ENCODE measurements around the gene PZP. TPM values are rescaled to one million over a fixed set of nuclear protein-coding genes. Genes with fewer than 3 reads are reported as not detected.
A peak's percentile ranks its signal among the peaks of the same experiment; 100 is the strongest.

Gene PZP
- total RNA-seq, 1 donor from 2014 or later: not detected

DNA sequence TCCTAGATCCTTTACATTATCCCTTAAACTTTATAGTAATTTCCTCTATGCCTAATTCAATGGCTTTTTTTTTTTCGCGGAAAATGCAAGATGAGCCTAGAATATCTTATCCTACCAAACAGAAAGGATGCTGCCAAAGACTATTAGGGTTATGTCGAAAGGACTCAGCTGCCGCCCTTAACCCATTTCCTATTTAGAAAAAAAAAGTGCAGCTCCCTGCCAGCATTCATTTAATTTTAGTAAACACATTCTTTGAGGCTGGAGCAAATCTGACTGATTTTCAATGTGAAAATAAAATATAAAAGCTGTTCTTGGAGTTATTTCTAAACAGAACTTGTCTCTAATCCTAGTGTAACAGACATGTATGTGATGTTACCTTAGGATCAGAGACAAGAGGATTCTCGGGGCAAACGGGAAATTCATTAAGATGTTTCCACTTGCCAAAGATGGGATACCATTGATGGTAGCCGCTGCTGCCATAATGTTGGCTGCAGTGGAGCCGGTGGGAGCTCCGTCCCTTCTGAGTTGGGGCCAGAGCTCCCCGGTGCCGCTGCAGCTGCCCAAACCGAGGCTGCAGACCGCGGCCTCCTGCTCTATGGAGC, 84.3 kb downstream of the PZP start:
- no peak for DNase-seq

DNA sequence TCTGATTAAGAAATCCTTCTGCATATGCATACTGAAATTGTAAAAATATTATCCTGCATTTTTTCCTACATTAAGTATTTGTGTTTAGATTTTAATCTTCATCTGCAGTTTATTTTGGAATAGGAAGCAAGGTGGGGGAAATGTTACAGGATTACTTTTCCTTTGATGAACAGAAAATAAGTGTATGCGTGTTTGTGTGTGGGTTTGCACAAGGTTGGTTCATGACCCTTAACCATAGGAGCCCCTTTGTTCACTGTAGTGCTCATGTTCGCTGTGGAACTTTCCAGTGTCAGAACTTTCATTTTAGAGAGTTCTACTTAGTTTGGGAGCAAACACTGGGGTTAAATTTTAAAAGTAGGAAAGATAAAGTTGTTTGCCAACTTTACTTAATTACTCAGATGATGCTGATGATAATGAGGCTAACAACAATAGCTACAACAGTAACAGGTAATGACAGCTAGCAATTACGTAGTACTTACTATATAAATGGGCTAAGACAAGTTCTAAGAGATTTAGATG, 86.0 kb downstream of the PZP start:
- no peak for DNase-seq

- no peak for DNase-seq
Observed at GRCh38 chr12:9120487-9121184, 87.6 kb downstream of the PZP start.

DNA sequence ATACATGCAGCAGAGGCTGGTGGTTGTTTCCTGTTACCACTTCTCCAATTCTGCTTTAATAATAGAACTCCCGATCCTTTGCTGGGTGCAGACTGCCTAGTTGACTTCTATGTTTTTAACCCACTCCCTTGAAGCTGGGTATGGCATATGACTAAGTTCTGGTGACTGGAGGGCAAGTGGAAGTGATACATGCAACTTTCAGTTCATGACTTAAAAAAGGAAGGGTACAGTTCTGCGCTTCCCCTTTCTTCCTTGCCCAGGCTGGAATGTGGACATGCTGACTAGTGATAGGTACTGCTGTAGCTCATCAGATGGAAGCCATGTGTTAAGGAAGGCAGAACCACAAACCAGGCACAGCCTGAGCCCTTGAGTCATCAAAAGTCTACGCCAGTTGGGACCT, 90.0 kb downstream of the PZP start:
- DNase-seq: peak; percentile 13

DNA sequence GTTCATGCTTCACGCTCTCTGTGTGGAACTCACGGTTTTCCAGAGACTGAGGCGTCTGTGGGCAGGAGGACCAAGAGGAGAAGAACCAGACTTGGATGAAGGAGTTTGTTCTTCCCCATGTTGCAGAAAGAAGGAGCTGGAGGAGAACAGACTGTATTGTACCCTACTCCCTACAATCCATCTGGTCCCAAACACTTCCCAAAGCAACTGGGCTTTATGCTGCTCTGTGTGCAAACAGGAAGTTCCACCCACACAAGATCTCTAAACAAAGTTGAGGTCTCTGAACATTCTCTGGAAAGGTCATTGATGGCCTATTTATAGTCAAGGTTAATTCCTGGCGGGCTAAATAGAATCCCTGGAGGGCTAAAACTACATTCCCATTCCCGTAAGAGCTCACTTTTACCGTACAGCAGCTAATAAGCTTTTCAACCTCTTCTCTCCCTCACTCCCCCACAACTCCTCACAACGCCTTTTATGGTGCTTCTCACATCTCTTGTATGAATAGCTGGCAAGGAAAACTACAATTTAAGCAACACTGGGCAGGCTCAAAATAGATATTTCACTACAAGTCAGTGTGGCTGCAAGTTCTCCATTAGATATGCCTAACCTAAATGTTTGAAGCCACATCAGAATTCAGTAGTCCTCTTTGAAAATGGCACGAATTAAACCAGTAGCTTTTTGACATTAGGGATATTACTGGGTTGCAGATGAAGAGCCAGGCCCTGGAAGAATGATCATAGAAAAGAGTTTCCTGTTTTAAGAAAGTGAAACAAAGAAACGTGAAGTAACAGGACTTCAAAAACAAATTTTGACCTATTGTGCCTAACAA, 92.2 kb downstream of the PZP start, which contains the start of gene A2M:
Gene A2M (minus strand): TSS at position 189 of the 829 bp plus-strand sequence. CDS start 70 bp downstream, at position 119.
- DNase-seq: peak; percentile 34

GRCh38 chr12:9114946-9115345, 93.2 kb downstream of the PZP start:
- DNase-seq: no peak

DNA sequence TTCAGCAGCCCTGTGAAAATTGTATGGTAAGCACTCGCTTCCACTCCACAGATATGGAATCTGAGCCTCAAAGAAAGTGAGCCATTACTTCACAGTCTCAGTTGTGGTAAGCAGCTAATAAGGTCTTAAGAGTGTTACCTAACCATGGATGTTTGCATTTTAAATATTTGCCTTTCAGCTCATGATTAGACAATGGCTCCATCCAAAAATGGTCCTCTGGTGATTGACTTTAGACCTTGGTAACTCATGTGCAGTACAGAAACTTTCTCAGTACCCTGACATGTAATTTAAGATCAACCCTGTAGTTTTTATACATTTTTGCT, 94.2 kb downstream of the PZP start:
- no peak for DNase-seq

DNA sequence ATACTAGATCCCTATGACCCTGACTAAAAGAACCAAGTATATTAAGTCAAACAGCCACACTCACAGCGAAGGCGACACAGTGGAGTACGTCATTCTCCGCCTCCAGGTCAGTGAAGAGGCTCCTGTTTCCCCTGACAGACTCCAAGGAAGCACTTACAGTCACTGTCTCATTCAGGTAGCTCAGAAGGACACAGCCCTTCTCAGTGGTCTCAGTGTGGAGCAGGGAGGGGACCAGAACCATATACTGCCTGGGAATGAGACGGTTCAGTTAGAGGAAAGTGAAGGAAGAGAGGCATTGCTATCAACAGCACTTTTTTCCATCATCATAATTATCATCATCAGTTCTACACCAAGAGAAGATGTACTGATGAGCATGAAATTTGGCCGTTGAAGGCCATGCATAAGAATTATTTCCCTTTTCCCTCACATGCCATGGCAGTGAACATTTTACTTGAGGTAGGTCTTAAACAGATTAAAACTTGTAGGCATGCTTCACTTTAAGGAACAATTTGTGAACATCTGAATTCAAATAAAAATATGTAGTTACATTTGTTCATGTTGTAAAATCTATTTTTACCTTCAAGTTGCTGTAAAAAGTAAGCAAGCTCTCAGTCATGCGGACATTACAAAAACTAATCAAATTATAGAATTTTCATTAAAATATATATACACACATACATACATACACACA, 94.8 kb downstream of the PZP start:
- no peak for DNase-seq

- no peak for DNase-seq
Observed at GRCh38 chr12:9112076-9112853, 95.9 kb downstream of the PZP start.

DNA sequence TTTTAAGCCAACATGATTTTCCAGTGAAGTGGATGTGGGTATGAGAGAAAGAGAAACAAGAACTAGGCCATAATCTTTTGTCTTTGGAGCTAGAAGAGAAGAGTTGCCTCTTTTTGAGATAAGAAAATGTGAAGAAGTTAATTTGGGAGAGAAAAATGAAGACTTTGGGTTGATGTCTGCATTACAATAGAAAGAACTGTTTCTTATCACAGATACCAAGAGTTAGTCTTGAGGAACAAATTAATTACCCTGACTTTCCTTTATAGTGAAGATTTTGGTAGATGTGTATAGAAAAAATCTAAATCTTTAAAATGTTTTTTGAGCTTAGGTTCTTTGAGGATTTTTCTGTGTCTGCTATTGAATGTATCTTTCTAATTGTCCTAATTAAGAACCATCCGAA, 96.7 kb downstream of the PZP start:
- no peak for DNase-seq

- DNase-seq: no peak
Observed at GRCh38 chr12:9109737-9110491, 98.3 kb downstream of the PZP start.

GRCh38 chr12:9109213-9109522, 99.0 kb downstream of the PZP start:
- no peak for DNase-seq

DNA sequence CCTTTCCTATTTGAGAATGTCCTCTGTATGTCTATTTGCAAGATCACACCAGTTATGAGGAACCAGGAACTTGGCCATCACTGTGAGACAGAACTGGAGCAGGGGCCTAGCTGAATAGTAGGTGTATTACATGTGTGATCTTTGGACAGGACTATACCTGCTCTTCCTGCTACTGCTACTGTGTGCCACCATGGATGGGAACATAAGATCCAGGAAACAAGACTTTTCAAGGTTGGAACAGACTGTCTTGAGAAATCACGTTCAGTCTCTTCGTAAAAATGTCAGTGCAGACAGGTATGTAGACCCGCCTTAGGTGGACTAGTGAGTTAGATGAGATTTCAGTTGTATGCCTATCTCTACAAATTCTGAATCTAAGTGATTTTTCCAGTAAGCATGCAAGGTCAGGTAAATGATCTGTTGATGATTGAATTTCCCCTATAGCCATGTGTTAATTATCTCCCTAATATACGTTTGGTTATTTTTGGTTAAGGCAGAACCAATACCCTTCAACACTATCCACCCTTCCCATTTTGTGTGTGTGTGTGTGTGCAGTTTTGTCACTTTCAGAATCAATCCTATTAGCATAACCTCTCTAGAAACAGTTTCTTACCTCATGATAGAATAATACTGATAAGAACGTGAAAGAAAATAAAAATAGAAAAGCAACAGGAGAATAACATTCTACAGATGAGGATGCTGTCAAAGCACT, 99.5 kb downstream of the PZP start:
- no peak for DNase-seq

- DNase-seq: no peak
Observed at GRCh38 chr12:9107542-9107873, 100.7 kb downstream of the PZP start.

DNA sequence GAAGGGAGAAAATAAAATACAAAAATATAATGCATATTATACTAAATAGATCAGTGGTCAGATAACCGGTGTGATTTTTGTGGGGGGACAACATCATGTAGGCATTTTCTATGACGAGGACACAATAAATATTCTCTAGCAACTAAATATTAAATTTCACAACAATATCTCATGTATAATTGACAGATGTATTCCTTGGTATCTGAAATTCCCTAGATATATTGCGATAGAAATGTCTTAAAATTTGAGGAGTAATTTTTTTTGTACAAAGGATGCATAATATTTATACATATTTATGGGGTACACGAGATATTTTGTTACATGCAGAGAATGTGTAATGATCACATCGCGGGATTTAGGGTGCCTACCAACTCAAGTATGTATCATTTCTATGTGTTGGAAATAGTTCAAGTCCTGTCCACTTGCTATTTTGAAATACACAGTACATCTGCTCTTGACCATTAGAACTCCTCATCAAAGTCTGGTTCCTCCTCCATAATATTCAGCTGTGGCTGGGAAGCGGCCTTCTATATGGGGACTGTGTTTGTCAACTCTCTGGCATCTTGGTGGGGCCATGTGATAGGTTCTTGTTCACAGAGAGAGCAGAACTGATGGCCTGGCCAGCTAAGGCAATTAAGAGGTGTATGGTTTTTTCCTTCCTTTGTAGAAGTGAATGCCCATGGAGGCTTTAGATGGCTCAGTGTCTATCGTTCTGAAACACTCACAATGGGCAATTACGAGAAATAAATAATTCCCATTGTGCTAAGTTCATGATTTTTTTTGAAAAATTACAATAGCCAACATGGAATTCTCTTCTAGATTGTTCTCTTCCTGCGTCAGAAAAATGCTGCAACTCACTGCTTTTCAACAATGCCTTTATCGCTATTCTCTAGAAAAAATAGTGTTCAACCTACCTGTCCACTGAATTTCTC, 101.3 kb downstream of the PZP start:
- DNase-seq: no peak

GRCh38 chr12:9106067-9106466, 102.1 kb downstream of the PZP start:
- DNase-seq: no peak

- no peak for DNase-seq
Observed at GRCh38 chr12:9104767-9105423, 103.3 kb downstream of the PZP start.

DNA sequence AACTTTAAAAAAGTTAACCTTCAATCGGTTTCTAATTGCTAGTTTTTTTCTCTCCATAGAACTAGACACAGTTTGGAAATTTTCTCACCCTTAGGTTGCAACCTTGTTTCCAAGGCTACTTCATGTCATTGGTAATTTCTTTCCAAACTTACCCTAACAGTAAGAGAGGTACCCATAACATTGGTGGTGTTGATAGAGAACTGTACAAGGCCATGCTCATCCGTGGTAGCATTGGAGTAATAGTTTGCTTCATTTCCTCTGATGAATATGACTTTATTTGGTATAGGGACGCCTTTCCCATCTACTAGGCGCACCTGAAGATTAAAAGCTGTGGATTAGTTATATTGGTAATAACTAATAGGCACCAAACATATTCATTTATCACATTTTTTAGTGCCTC, 104.1 kb downstream of the PZP start:
- no peak for DNase-seq
